CD4-positive, alpha-beta T cell treated with Interleukin-17A for 4 hours (primary cell): ENCODE data around the gene OCLN.
A peak's percentile ranks its signal among the peaks of the same experiment; 100 is the strongest.
"Not testable (repeated sequence)": the region's sequence is repeated elsewhere in the genome, so short reads cannot be mapped to it uniquely, and the experiment has no call there.

Experiments
- DNase-seq: peaks from one replicate; pipeline ENCODE4 v3.0.0-alpha.2; 2020; ENCODE audit warnings: mixed read lengths

Gene OCLN

GRCh38 chr5:69492391-69492922, at the start of gene OCLN:
Gene OCLN, plus strand, starts transcription at chr5:69492790. Its CDS starts 11,455 bp downstream, at chr5:69504245.
- peak; percentile 3 for DNase-seq

- no peak for DNase-seq
Observed at GRCh38 chr5:69444127-69444754, 48.3 kb upstream of the OCLN start.

- DNase-seq: no peak
Observed at GRCh38 chr5:69449511-69449910, 43.1 kb upstream of the OCLN start.

GRCh38 chr5:69450116-69450515, 42.5 kb upstream of the OCLN start:
- no peak for DNase-seq

GRCh38 chr5:69450527-69450926, 42.1 kb upstream of the OCLN start:
- DNase-seq: not testable (repeated sequence)

GRCh38 chr5:69451941-69452647, 40.5 kb upstream of the OCLN start:
- DNase-seq: no peak

GRCh38 chr5:69453487-69453886, 39.1 kb upstream of the OCLN start:
- DNase-seq: not testable (repeated sequence)

GRCh38 chr5:69454460-69455249, 37.9 kb upstream of the OCLN start:
- DNase-seq: no peak

GRCh38 chr5:69455428-69455988, 37.1 kb upstream of the OCLN start:
- DNase-seq: not testable (repeated sequence)

- DNase-seq: no peak
Observed at GRCh38 chr5:69462170-69462569, 30.4 kb upstream of the OCLN start.

GRCh38 chr5:69466375-69466774, 26.2 kb upstream of the OCLN start:
- not testable (repeated sequence) for DNase-seq

- no peak for DNase-seq
Observed at GRCh38 chr5:69467442-69468225, 25.0 kb upstream of the OCLN start.

GRCh38 chr5:69468631-69469030, 24.0 kb upstream of the OCLN start:
- no peak for DNase-seq

GRCh38 chr5:69471516-69471915, 21.1 kb upstream of the OCLN start:
- not testable (repeated sequence) for DNase-seq

GRCh38 chr5:69472535-69473143, 20.0 kb upstream of the OCLN start:
- DNase-seq: not testable (repeated sequence)

- no peak for DNase-seq
Observed at GRCh38 chr5:69477170-69477569, 15.4 kb upstream of the OCLN start.

- not testable (repeated sequence) for DNase-seq
Observed at GRCh38 chr5:69478296-69478695, 14.3 kb upstream of the OCLN start.

- DNase-seq: no peak
Observed at GRCh38 chr5:69484891-69485290, 7.7 kb upstream of the OCLN start.

GRCh38 chr5:69485471-69485870, 7.1 kb upstream of the OCLN start:
- DNase-seq: no peak

- no peak for DNase-seq
Observed at GRCh38 chr5:69489246-69489645, 3.3 kb upstream of the OCLN start.

GRCh38 chr5:69491027-69491426, 1.6 kb upstream of the OCLN start:
- DNase-seq: no peak
